Left hindlimb (tissue), 1 donor: ENCODE measurements around the gene LGALS14.
"Not testable (repeated sequence)": the region's sequence is repeated elsewhere in the genome, so short reads cannot be mapped to it uniquely, and the experiment has no call there.

Experiments
- DNase-seq: peaks from one replicate; pipeline ENCODE4 v3.0.0-alpha.2; 2018

Gene LGALS14

DNA sequence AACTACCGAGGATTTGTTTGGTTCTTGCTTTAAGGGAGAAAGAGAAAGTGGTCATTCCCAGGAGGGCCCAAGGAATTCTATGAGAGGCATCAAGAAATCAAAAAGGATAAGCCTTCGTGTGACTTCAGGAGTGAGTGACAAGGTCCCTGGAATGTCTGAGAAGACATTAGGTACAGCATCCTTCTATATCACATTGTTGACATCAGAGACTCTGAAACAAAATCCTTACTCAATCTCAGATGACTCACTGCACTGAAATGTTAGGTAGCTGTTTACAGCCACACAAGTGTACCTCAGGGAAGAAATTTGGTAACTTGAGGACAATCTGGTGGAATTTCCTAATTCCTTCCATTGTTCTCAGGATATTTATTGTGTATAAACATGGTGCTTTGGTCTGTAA, 7.9 kb upstream of the LGALS14 start:
- no peak for DNase-seq

DNA sequence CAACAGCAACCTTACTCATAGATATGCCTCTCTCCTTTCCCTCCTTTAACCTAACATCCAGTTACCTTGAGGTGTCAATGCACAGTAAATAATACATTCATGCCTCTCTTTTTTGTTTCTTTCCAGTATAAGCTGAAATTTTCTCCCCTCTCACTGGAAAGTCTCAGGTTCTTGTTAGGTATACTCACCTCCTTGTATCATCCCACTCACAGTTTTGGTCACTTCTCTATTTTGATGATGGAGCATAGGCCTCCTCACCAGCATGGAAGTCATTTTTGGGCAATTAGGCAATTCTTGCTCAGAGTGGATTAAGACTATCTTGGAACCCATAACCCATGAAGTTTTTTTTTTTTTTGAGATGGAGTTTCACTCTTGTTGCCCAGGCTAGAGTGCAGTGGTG, 5.7 kb upstream of the LGALS14 start:
- no peak for DNase-seq

DNA sequence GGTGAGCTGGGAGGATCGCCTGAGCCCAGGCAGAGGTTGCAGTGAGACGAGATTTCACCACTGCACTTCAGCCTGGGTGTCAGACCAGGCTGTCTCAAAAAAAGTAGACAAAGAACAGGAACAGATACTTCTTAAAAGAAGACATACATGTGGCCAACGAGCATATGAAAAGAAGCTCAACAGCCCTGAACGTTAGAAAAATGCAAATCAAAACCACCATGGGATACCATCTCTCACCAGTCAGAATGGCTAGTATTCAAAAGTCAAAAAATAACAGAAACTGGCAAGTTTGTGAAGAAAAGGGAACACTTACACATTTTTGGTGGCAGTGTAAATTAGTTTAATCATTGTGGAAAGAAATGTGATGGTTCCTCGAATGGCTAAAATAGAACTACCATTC, 3.0 kb upstream of the LGALS14 start:
- DNase-seq: no peak

DNA sequence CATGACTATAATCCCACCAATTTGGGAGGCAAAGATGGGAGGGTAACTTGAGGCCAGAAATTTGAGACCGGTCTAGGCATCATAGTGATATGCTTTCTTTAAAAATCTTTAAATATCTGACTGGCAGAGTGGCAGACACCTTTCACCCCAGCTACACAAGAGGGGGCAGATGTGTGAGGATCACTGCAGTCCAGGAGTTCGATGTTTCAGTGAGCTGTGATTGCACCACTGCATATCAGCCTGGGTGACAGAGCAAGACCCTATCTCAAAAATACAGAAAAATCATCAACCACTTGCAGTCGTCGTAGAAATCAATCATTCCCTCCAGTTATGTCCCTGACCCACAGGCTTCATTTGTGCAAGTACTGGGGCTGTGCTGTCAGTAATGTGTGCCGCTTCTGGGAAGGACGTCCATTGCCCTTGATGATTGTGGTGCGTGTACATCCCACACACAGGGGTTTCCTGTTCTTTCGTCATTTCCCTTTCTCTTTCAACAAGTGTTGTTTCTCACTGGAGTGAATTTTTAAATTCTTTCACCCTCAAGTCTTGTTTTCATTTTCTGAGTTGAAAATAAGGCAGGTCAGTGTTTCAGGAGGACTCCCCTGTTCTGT, 1.4 kb downstream of the LGALS14 start:
- no peak for DNase-seq

DNA sequence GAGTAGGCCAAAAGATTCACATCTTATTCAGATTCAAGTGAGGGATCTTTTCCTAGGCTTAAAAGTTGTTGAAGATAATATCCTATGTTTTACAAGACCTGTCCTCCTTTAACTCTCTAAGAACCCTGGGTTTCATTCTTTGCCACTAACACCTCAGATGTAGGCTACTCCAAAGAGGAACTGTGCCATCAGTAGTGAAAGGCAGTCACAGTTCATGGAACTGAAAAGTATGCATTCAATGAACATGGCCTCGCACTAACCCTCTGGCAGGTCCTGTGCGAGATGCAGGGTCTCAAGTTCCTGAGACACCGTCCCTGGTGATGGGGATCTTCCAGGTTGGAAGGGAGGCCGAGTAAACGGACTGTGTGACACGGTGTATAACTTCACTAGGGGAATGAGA, 4.3 kb downstream of the LGALS14 start:
- no peak for DNase-seq

DNA sequence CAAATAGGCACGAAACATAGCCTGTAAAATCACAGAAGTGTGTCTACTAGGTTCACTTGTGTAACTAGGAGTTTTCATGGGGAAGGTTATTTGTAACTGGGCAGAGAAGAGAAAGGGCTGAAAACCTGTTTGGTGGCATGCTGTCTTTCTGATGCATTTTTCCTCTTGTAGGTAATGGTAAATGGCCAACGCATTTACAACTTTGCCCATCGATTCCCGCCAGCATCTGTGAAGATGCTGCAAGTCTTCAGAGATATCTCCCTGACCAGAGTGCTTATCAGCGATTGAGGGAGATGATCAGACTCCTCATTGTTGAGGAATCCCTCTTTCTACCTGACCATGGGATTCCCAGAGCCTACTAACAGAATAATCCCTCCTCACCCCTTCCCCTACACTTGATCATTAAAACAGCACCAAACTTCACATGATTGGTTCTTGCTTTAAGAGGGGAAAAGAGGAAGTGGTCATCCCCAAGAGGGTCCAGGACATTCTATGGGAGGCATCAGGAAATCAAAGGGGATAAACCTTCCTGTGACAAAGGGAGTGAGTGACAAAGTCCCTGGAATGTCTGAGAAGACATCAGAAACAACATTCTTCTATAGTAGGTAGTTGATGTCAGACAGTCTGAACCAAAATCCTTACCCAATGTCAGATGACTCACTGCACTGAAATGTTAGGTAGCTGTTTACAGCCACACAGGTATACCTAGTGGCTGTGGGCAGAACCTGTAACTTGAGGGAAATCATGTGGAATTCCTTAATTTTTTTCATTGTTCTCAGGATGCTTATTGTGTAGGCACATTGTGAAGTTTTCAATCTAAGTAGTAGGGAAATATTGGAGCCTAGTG, 5.0 kb downstream of the LGALS14 start:
- no peak for DNase-seq

DNA sequence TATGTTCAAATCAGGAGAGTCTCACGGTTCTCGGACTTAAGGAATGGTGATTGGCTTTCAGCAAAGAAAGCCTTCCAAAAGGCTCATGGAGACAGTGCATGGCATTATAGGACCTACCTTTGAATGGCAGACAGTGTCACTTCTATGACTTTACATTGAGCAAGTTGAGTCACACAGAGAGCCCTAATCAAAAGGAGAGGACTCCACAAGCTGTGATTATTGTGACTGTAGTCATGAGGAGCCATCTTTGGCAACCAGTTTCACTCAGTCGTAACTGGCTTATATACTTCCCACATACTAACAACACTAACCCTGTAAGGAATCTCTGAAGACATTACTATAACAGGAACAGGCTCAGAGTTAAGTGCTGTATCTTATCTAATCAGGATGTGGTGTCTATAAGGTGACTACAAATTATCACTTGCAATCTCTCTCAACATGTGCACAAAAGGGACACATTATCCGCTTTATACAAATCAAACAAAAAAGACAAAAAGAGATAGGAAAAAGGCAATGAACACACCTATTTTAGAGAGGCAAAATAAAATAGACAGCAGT, 6.1 kb downstream of the LGALS14 start:
- no peak for DNase-seq

DNA sequence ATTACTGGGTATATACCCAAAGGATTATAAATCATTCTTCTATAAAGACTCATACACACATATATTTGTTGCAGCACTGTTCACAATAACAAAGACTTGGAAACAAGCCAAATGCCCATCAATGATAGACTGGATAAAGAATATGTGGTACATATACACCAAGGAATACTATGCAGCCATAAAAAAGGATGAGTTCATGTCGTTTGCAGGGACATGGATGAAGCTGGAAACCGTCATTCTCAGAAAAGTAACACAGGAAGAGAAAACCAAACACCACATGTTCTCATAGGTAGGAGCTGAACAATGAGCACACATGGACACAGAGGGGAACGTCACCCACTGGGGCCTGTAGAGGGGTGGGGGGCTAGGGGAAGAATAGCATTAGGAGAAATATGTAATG, 15.9 kb downstream of the LGALS14 start:
- DNase-seq: not testable (repeated sequence)

DNA sequence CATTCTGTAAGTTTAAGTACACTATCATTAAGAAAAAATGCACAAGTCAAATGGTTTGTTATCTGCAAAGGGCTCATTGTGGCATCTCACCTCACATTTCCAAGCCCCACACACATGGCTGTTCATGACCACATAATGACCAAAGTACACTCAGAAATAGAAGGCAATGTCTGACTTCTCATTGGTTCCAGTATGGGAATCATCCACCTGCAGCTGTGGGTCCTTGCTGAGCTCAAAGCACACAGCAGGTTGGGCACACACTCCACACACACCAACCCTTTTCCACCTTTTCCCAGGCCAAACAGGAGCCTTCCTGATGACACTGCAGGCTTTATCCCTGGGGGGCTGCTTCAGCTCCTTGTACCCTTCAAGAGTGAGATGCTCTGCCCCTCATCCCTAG, 21.7 kb downstream of the LGALS14 start:
- no peak for DNase-seq

DNA sequence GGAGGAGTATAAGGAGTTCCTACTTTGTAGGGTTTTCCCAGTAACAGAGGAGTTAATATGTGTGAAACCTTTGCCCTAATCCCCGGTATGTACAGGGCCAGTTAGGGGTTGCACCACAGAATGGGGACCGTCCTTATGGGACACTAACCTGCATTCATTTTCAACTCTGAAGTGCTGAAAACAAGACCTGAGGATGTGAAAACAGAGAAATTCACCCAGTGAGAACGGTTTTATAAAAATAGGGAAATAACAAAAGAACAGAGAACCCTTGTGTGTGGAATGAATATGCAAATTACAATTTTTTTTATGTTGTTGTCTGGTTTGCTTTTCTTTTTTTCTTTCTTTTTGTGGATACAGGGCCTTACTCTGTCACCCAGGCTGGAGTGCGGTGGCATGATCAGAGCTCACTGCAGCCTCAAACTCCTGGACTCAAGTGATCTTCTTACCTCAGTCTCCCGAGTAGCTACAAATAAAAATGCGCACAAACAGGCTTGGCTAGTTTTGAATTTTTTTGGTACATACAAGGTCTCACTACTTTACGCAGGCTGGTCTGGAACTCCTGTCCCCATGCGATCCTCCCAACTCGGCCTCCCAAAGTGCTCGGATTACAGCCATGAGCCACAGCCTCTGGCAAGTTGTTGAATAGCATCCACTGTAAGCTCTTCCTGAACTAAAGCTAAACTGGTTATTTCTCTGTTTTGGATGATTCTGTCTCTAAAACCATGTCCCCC, 23.0 kb downstream of the LGALS14 start:
- DNase-seq: no peak

DNA sequence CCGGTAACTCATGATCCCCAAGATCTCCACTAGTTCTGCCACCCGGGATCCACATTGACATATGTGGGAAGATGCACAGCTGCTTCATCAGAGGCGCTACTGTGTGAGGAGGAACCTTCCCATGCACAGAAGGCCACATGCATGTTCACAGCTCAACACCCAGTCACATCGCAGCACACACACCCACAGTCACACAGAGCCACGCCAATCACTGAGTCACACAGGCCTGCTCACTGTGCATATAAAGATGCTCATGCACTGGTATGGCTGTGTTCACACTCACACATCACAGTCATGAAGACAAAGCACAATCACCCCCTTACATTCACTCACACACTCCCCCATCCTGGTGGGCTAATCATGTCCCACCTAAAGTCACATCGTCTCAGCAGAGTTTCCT, 23.8 kb downstream of the LGALS14 start:
- DNase-seq: no peak

DNA sequence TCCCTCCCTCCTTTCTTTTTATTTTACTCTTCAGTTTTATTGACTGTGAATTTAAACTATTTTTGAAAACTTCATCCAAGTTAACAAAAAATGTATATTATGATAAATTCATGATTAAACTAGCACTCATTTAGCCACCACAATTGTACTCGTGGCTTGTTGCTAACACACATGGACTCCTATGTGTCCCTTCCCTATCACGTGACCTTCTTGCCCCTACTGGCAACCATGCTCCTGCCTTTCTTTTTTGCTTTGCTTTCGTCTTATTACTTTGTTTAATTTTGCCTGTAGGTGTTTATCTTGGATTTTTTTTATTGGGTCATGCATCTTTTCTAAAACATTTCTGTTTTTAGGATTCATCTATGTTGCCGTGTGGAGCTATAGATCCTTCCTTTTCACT, 25.3 kb downstream of the LGALS14 start:
- no peak for DNase-seq

DNA sequence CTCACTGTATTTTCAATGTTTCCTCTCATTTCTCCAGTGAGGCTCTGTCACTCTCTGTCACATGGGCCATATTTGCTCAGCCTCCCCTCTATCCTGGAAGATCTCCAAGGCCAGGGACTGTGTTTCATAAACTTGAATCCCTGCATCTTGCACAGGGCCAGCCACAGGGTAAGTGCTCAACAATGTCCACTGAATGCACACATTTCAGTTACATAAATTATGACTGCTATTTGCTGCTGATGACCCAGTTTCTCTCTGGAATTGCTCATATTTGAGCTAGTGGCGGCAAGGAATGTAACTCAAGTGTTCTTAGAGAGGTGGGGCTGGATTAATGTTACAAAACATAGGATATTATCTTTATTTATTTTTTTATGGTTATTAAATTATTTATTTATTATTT, 27.4 kb downstream of the LGALS14 start:
- DNase-seq: no peak

DNA sequence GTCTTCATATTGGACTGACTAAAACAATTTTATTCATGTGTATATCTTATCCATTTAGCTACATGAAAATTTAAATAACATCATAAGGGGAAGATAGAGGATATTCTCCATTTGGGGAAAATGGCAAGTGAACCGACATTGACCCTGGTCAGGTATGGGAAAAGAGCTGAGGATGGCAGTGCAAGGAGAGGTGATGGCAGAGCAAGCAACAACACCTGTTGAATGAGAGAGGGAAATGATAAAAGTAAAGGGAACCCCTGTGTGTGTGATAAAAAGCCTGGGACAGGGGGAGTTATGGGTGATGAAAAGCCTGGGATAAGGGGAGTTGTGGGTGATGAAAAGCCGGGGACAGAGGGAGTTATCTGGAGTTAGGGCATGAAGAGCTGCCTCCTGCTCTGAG, 29.6 kb downstream of the LGALS14 start:
- DNase-seq: no peak

DNA sequence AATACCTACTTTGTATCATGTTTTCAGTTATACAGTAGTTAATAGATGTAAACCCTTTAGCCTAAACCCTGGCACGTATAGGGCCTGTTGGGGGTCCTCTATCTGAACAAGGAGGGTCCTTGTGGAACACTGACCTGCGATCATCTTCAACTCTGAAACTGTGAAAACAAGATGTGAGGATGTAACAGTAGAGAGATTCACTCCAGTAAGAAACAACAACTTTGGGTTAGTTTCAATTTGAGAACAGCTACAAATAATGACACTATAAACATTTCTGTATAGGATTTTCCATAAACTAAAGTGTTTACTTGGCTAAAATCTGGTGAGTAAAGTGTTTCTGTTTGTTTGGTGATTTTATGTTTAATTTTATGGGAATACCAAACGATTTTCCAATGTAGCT, 31.4 kb downstream of the LGALS14 start:
- DNase-seq: no peak

DNA sequence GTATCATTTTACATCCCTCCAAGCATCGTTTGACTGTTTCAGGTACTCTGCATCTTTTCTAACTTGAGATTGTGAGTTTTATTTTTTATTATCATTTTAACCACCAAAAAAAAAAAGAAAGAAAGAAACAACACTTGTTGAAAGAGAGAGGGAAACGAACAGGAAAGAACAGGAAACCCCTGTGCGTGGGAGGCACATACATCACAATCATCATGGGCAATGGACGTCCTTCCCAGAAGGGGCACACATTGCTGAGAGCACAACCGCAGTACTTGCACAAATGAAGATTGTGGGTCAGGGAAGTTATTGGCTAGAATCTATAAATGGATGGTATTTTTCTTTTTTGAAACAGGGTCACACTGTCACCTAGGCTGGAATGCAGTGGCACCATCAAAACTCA, 31.8 kb downstream of the LGALS14 start:
- no peak for DNase-seq

DNA sequence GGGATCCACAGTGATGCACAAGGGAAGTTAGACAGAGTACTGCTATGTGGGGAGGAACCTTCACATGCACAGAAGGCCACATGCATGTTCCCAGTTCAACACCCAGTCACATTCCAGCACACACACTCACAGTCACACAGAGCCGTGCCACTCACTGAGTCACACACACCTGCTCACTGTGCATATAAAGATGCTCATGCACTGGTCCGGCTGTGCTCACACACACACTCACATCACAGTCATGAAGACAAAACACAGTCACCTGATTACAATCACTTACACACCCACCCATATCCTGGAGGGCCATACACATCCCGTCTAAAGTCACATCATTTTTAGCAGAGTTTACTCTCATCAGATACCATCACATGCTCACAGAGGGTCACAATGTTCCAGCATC, 33.1 kb downstream of the LGALS14 start:
- no peak for DNase-seq

DNA sequence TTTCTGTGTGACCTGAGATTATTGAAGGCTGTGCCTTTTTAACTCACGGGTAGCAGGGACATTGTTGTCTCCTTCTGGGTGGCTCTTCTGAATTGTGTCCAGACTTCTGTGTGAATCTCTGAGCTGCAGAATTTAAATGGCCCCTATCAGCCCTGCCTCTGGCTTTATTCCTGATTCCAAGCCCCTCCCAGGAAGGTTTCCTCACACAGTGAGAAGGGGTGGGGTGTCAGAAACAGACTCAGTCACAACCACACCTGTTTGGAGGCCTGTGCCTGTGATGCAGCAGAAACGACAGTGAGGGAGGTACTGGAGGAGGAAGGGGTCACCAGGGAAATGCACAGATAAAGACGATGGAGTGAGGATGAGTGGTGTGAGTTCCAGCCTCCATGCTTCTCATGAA, 33.6 kb downstream of the LGALS14 start, which contains the start of gene CLC:
CLC (minus strand) TSS at position 139 of the 400 bp plus-strand sequence; CDS start at position 62, 77 bp downstream.
- DNase-seq: no peak

DNA sequence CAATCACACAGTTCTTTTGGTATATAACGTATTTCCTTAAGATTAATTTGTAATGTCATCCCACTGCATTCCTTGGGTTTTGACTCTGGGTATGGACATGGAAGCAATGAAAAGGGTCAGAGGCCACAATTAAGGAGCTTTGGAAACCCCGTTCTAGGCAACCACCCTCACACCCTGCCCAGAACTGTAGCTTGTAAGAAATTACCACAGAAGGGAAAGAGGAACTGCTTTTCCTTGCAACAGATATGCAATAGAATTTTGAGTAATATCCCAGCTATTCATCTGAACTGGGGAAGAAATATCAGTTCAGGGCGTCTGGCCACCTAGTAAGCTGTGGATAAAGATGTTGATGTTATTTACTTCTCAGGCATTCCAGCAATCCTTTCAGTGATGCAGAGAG, 34.5 kb downstream of the LGALS14 start:
- no peak for DNase-seq

DNA sequence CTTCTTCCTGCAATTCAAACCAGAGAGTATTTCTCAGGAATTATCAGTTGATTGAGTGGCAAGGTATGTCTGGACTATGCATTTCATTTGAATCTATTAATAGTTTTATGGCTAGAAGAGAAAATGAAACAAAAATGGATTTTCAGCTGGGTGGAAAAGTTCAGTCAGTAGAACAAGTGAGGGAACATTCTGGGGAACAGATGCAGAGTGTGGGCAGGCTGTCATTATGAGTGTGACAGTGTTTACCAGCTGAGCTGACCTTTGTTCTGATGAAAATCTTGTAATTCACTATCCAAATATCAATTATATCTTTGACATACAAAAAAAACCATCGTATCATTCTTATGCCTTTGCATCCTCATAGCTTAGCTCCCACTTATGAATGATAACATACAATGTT, 36.1 kb downstream of the LGALS14 start:
- DNase-seq: no peak

DNA sequence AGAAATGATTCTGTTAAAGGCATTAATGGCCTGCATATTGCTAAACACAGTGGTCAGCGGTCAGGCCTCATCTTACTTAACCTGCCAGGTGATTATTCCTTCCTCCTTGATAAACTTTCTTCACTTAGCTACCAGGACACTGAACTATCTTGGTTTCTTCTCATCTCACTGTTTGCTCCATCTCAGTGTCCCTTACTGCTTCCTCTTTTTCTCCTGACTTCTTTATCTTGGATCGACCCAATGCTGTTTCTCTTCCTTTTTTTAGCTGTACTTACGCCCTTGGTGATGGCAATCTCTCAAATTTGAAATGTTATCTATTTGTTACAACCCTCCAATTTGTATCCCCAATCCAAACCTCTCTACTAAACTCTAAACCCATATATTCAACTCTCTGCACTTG, 41.4 kb downstream of the LGALS14 start:
- DNase-seq: no peak

DNA sequence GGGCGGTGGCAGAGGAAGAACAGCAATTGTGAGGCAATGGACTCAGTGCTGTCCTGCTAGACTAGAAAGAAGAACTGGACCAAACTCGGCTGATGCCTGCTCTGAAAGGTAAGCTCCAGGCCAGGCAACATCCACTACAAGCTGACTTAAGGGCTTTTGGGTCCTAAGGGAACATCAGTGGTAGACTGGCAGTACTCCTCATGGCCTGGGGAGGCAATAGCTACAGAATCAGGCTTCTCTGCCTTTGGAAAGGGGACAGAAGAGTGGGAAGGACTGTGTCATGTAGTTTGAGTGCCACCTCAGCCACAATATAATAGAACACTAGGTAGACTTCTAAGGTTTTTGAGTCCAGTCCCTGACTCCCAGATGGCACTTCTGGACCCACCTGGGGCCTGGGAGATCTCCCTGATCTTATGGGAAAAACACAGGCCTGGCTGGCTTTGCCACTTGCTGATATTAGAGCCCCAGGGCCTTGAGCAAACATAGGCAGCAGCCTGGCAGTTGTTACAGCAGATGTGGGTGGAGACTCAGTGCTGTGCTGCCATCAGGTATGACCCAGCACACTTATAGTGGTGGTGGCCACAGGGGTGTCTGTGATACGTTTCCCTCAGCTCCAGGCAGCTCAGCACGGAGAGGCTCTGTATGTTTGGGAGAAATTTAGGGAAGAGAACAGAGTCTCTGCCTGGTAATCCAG, 42.7 kb downstream of the LGALS14 start:
- DNase-seq: no peak

DNA sequence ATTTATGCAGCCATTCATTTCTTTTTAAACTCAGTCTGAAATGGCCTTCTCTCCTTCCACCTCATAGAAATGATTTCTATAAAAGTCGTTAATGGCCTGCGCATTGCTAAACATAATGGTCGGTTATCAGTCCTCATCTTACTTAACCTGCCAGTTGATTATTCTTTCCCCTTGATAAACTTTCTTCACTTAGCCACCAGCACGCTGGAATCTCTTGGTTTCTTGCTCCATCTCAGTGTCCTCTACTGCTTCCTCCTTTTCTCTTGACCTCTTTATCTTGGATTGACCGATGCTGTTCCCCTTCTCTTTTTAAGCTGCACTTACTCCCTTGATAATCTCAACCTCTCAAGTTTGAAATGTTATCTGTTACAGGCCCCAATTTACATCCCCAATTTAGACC, 45.7 kb downstream of the LGALS14 start:
- DNase-seq: no peak
